H1 (cell line): ENCODE results near the gene KRT80. TPM values are rescaled to one million over a fixed set of nuclear protein-coding genes. Genes with fewer than 3 reads are reported as not detected.

ENCODE experiments used
- CHD7 ChIP-seq: fragments of 300-600 bp; sonication (generic); IDR thresholded peaks from 2 replicates; pipeline ENCODE4 v1.7.1; 2012; ENCODE audit warnings: low read length, moderate library complexity, mild to moderate bottlenecking, inconsistent platforms; ENCODE audit not compliant: insufficient replicate concordance
- HDAC2 ChIP-seq, 2 experiments: fragments of 300-600 bp in 1 of 2; sonication (generic) in 1 of 2; IDR thresholded peaks; 2 replicates each; pipeline ENCODE4 v1.6.1; 2011 to 2012; ENCODE audit warnings: low read depth in 2 of 2, low read length in 2 of 2, mild to moderate bottlenecking in 2 of 2, moderate library complexity in 2 of 2, borderline replicate concordance in 1 of 2, inconsistent platforms in 1 of 2
- polyA plus RNA-seq, 7 experiments: library from polyadenylated mRNA; depleted of rRNA in 3 of 7; stranded (reverse) in 5 of 7; unstranded in 2 of 7; fragments of >200 nt in 5 of 7; fragments of 200-250 nt in 2 of 7; gene quantifications; 1 replicate in 5 of 7; 2 replicates in 1 of 7; 4 replicates in 1 of 7; pipeline versions ENCODE4 v1.2.1 to v1.2.3, GENCODE V29; 2011 to 2013; ENCODE audit warnings: missing spikeins in 2 of 7, mixed read lengths in 2 of 7
- total RNA-seq: library from RNA; stranded (reverse); fragmentation: NEBNext Ultra II Directional; extraction: Animal tissue kit (Norgen Biotek cat#: 25700); gene quantifications from 2 replicates; pipeline ENCODE4 v1.2.1, GENCODE V29; 2021

Gene KRT80
- total and polyA plus RNA-seq, 2 of the 8 experiments (the other 6 are each of a cell fraction or from before 2014, with no cell fraction given): 0.05 TPM; not detected in 1

DNA sequence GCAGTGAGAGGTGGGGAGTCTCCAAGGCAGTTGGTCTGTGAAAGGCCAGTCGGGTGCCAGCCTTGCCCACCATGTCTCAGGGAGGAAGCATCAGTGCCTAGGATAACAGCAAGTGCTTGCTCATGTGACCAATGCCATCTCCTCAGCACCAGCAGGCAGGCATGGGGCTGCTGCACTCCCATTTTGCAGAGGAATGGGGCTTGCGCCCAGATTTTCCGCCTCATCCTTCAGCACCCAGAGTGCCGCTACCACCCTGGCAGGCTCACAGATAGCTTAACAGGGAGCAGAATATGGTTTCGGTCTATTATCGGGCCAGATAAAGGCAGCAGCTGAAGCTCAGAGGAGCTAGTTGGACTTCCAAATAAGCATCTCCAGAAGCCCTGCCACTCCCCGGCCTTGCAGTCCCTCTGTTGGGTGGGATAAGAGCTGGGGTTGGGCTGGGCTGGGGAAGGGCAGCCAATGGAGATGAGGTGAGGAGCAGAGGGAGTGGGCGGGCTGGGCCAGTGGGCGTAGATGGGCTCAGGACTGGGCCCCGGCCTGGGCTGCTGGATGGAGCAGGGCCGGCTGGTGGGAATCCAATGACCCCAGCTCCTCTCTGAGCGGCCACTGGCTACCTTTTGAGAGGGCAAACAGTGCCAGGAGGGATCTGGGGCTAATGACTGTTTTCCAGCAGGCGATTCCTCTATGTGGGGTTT, 8.4 kb upstream of the KRT80 start (continued):
- no peak for TF ChIP-seq CHD7
- no peak for TF ChIP-seq HDAC2 (IDR thresholded peaks at IDR 0.05; ENCODE audit: borderline replicate concordance in 1 of 2, low read depth in 2 of 2, low read length in 2 of 2)
